ENCODE measurements around the gene SNX30. TPM values are rescaled to one million over a fixed set of nuclear protein-coding genes. Genes with fewer than 3 reads are reported as not detected.

SNX30 gene
- total and polyA plus RNA-seq, 4 donors: 1.8 to 13.5 (median 6.5) TPM

DNA sequence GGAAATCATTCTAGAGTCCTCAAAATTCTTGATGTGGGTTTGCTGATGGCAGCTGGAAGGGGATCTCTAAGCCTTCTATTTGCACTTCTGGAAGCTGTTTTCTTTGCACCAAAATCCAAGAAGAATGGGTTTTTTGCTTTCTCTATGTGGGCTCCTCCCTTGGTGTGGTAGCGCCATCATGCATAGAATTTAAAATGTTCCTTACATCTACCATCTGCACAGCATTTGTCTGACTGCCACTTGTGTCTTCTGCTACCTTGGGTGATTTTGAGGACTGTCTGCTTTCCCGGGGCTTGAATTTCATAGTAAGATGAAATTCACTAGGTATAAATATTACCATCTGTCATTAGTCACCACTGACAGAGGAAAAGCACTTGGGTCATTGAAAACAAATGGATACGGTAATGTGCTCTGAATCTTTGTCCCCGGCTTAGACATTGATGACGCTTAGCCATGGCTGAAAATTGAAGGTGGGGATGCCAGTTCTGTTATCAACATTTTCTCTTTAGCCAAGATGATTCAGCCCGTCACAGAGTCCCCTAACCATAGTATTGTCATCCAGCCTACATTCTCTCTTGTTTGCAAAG, 30.0 kb downstream of the SNX30 start:
- no peak for TF ChIP-seq YY1 (IDR thresholded peaks at IDR 0.05)
- TF ChIP-seq, protein P1, sequence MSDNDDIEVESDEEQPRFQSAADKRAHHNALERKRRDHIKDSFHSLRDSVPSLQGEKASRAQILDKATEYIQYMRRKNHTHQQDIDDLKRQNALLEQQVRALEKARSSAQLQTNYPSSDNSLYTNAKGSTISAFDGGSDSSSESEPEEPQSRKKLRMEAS (IDR thresholded peaks at IDR 0.05): no peak
- TF ChIP-seq EGR1 (IDR thresholded peaks at IDR 0.05; ENCODE audit: low read depth in 2 of 2): no peak
- no peak for TF ChIP-seq FOXA2 (IDR thresholded peaks at IDR 0.05)
- no peak for TF ChIP-seq HNF4A (conservative IDR thresholded peaks at IDR 0.05)
- no peak for TF ChIP-seq NR2F2 (IDR thresholded peaks at IDR 0.05)
- no peak for TF ChIP-seq RXRA (IDR thresholded peaks at IDR 0.05)
- TF ChIP-seq, protein P2, sequence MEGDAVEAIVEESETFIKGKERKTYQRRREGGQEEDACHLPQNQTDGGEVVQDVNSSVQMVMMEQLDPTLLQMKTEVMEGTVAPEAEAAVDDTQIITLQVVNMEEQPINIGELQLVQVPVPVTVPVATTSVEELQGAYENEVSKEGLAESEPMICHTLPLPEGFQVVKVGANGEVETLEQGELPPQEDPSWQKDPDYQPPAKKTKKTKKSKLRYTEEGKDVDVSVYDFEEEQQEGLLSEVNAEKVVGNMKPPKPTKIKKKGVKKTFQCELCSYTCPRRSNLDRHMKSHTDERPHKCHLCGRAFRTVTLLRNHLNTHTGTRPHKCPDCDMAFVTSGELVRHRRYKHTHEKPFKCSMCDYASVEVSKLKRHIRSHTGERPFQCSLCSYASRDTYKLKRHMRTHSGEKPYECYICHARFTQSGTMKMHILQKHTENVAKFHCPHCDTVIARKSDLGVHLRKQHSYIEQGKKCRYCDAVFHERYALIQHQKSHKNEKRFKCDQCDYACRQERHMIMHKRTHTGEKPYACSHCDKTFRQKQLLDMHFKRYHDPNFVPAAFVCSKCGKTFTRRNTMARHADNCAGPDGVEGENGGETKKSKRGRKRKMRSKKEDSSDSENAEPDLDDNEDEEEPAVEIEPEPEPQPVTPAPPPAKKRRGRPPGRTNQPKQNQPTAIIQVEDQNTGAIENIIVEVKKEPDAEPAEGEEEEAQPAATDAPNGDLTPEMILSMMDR (IDR thresholded peaks at IDR 0.05; ENCODE audit: low read depth, low read length, missing input control): no peak
- no peak for TF ChIP-seq RAD21 (IDR thresholded peaks at IDR 0.05)
- TF ChIP-seq JUND (IDR thresholded peaks at IDR 0.05): no peak
- TF ChIP-seq SP1 (IDR thresholded peaks at IDR 0.05): no peak
- no peak for TF ChIP-seq TAF1 (conservative IDR thresholded peaks at IDR 0.05)
- TF ChIP-seq, protein P3, sequence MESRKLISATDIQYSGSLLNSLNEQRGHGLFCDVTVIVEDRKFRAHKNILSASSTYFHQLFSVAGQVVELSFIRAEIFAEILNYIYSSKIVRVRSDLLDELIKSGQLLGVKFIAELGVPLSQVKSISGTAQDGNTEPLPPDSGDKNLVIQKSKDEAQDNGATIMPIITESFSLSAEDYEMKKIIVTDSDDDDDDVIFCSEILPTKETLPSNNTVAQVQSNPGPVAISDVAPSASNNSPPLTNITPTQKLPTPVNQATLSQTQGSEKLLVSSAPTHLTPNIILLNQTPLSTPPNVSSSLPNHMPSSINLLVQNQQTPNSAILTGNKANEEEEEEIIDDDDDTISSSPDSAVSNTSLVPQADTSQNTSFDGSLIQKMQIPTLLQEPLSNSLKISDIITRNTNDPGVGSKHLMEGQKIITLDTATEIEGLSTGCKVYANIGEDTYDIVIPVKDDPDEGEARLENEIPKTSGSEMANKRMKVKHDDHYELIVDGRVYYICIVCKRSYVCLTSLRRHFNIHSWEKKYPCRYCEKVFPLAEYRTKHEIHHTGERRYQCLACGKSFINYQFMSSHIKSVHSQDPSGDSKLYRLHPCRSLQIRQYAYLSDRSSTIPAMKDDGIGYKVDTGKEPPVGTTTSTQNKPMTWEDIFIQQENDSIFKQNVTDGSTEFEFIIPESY (IDR thresholded peaks at IDR 0.05): no peak
- H3K4me1 ChIP-seq (ENCODE audit: control insufficient read depth in 4 of 4, insufficient read depth in 4 of 4, low read length in 3 of 4): peaks cover 0 to 2% (median 0%) of the 10 kb centered on the region in 4 donors
- H3K27ac ChIP-seq (ENCODE audit: low read depth in 1 of 2, low read length in 2 of 2): no peak overlapping the region
- H3K36me3 ChIP-seq (ENCODE audit: control insufficient read depth in 4 of 4, insufficient read depth in 3 of 4, low read depth in 1 of 4, low read length in 3 of 4): no peaks in the 10 kb centered on the region
- WGBS: 94% methylated on average over 6 of the region's 6 CpGs
- no peak overlapping the region for H3K4me3 ChIP-seq (ENCODE audit: low read depth in 1 of 3, low read length in 3 of 3)
- H3K9me3 ChIP-seq (ENCODE audit: control insufficient read depth in 4 of 4, low read length in 3 of 4): no peaks in the 10 kb centered on the region
- no peaks in the 10 kb centered on the region for H3K27me3 ChIP-seq (ENCODE audit: control insufficient read depth in 4 of 4, insufficient read depth in 4 of 4, low read length in 3 of 4)
- DNase-seq (ENCODE audit: low spot score): no peak
- H3K9ac ChIP-seq (ENCODE audit: low read depth in 1 of 2, low read length in 2 of 2): no peak overlapping the region

DNA sequence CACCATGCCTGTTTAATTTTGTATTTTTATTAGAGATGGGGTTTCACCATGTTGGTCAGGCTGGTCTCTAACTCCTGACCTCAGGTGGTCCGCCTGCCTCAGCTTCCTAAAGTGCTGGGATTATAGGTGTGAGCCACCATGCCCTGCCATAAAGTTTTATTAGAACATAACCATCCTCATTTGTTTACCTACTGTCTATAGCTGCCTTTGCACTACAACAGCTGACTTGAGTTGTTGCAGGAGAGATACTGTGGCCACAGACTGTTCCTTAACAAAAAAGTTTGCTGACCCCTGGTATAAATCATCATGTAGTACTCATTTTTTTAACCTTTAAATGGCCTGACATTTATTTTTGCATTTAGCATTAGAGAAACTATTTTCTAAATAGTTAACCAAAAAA, 31.7 kb downstream of the SNX30 start:
- H3K4me1 ChIP-seq (ENCODE audit: control insufficient read depth in 4 of 4, insufficient read depth in 4 of 4, low read length in 3 of 4): peaks cover 0 to 2% (median 0%) of the 10 kb centered on the region in 4 donors
- TF ChIP-seq, protein P1 (IDR thresholded peaks at IDR 0.05): no peak
- TF ChIP-seq SP1 (IDR thresholded peaks at IDR 0.05): no peak
- no peak for TF ChIP-seq FOXA2 (IDR thresholded peaks at IDR 0.05)
- TF ChIP-seq RAD21 (IDR thresholded peaks at IDR 0.05): no peak
- TF ChIP-seq GABPA (IDR thresholded peaks at IDR 0.05 in 1 of 2, conservative IDR thresholded peaks at IDR 0.05 in 1 of 2): no peak
- TF ChIP-seq HNF4A (conservative IDR thresholded peaks at IDR 0.05): no peak
- TF ChIP-seq FOXA1 (IDR thresholded peaks at IDR 0.05): no peak
- TF ChIP-seq, protein P4, sequence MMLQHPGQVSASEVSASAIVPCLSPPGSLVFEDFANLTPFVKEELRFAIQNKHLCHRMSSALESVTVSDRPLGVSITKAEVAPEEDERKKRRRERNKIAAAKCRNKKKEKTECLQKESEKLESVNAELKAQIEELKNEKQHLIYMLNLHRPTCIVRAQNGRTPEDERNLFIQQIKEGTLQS (IDR thresholded peaks at IDR 0.05): no peak
- no peak for TF ChIP-seq HNF4G (IDR thresholded peaks at IDR 0.05)
- no peak for TF ChIP-seq EGR1 (IDR thresholded peaks at IDR 0.05; ENCODE audit: low read depth in 2 of 2)
- no peak for TF ChIP-seq RXRA (IDR thresholded peaks at IDR 0.05)
- TF ChIP-seq, protein P3 (IDR thresholded peaks at IDR 0.05): no peak
- TF ChIP-seq, protein P2 (IDR thresholded peaks at IDR 0.05; ENCODE audit: low read depth, low read length, missing input control): no peak
- no peak for TF ChIP-seq JUND (IDR thresholded peaks at IDR 0.05)
- H3K27ac ChIP-seq (ENCODE audit: low read depth in 1 of 2, low read length in 2 of 2): no peak overlapping the region
- DNase-seq (ENCODE audit: low spot score): no peak
- no peaks in the 10 kb centered on the region for H3K9me3 ChIP-seq (ENCODE audit: control insufficient read depth in 4 of 4, low read length in 3 of 4)
- H3K9ac ChIP-seq (ENCODE audit: low read depth in 1 of 2, low read length in 2 of 2): no peak overlapping the region
- H3K36me3 ChIP-seq (ENCODE audit: control insufficient read depth in 4 of 4, insufficient read depth in 3 of 4, low read depth in 1 of 4, low read length in 3 of 4): no peaks in the 10 kb centered on the region
- WGBS: 89% methylated on average over 1 of the region's 1 CpG
- no peak overlapping the region for H3K4me3 ChIP-seq (ENCODE audit: low read depth in 1 of 3, low read length in 3 of 3)
- no peaks in the 10 kb centered on the region for H3K27me3 ChIP-seq (ENCODE audit: control insufficient read depth in 4 of 4, insufficient read depth in 4 of 4, low read length in 3 of 4)

All from liver (tissue), 9 donors.